ENCODE data around the gene TEX44. TPM values are rescaled to one million over a fixed set of nuclear protein-coding genes. Genes with fewer than 3 reads are reported as not detected.
A peak's percentile ranks its signal among the peaks of the same experiment; 100 is the strongest.

Gene TEX44
- total RNA-seq, 1 donor from 2014 or later: not detected

DNA sequence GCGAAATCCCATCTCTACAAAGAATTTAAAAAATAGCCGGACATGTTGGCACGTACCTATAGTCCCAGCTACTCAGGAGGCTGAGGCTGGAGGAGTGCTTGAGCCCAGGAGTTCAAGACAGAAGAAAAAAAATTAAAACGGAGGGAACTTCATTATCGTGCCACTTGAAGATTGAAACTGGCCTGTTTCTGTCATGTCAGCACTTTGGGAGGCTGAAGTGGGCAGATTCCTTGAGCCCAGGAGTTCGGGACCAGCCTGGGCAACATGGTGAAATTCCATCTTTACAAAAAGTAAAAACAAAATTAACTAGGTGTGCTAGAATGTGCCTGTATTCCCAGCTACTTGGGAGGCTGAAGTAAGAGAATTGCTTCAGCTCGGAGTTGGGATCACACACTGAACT, 3.0 kb upstream of the TEX44 start:
- Mint-ChIP-seq H3K27me3 (ENCODE audit: low read depth) (no peaks in the 10 kb centered on the region), H3K4me1 (peaks cover 7% of the 10 kb centered on the region), H3K36me3 (ENCODE audit: low read depth) (no peaks in the 10 kb centered on the region), H3K27ac (ENCODE audit: unreplicated experiment) (no peak overlapping the region), H3K4me3 (no peak overlapping the region), H3K9me3 (peaks cover 3% of the 10 kb centered on the region)
- TF ChIP-seq, protein P1, sequence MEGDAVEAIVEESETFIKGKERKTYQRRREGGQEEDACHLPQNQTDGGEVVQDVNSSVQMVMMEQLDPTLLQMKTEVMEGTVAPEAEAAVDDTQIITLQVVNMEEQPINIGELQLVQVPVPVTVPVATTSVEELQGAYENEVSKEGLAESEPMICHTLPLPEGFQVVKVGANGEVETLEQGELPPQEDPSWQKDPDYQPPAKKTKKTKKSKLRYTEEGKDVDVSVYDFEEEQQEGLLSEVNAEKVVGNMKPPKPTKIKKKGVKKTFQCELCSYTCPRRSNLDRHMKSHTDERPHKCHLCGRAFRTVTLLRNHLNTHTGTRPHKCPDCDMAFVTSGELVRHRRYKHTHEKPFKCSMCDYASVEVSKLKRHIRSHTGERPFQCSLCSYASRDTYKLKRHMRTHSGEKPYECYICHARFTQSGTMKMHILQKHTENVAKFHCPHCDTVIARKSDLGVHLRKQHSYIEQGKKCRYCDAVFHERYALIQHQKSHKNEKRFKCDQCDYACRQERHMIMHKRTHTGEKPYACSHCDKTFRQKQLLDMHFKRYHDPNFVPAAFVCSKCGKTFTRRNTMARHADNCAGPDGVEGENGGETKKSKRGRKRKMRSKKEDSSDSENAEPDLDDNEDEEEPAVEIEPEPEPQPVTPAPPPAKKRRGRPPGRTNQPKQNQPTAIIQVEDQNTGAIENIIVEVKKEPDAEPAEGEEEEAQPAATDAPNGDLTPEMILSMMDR (conservative IDR thresholded peaks at IDR 0.05): no peak
- no peak for DNase-seq (ENCODE audit: low read depth, low spot score)

DNA sequence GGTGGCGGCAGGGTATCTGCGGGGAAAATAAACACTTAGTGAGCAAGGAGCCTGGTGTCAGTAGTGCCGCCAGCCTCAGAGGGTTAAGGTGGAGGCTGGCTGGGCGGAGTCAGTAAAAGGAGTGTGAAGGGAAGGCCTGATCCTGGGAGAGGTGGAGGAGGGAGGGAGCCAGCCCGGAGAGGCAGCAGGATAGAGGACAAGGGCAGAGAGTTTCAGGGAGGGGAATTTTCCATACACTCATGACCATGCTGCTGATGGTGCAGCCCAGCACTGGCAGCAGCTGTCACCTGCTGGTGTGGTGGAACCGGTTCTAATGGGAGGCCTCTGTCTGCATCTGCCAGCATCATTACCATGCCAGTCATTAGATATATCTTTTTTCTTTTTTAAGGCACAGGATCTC, 2.0 kb upstream of the TEX44 start:
- no peak for DNase-seq (ENCODE audit: low read depth, low spot score)

DNA sequence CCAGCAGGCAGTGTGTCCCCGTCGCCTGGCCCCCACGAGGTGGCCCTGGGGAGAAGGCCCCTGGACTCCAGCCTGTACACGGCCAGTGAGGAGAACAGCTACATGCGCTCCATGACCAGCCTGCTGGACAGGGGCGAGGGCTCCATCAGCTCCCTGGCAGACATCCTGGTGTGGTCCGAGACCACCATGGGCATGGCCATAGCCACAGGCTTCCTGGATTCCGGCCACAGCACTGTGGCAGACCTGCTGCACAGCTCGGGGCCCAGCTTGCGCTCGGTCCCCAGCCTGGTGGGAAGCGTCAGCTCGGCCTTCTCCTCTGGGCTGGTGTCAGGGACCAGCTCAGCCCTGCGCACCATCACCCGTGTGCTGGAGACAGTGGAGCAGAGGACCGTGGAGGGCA, 1.0 kb downstream of the TEX44 start:
- DNase-seq (ENCODE audit: low read depth, low spot score): no peak
- Mint-ChIP-seq H3K27me3 (ENCODE audit: low read depth) (no peaks in the 10 kb centered on the region), H3K4me3 (no peak overlapping the region), H3K4me1 (peaks cover 7% of the 10 kb centered on the region), H3K9me3 (no peaks in the 10 kb centered on the region), H3K36me3 (ENCODE audit: low read depth) (no peaks in the 10 kb centered on the region), H3K27ac (ENCODE audit: unreplicated experiment) (no peak overlapping the region)
- TF ChIP-seq, protein P1 (conservative IDR thresholded peaks at IDR 0.05): no peak

More for the DNA sequence above, 2.0 kb upstream of the TEX44 start:
- no peak overlapping the region for H3K4me3 Mint-ChIP-seq
- peaks cover 7% of the 10 kb centered on the region for H3K4me1 Mint-ChIP-seq
- H3K27me3 Mint-ChIP-seq (ENCODE audit: low read depth): no peaks in the 10 kb centered on the region
- TF ChIP-seq, protein P1 (conservative IDR thresholded peaks at IDR 0.05): no peak
- peak overlapping the region; percentile 81 for H3K27ac Mint-ChIP-seq (ENCODE audit: unreplicated experiment)
- H3K36me3 Mint-ChIP-seq (ENCODE audit: low read depth): no peaks in the 10 kb centered on the region
- H3K9me3 Mint-ChIP-seq: peaks cover 3% of the 10 kb centered on the region

DNA sequence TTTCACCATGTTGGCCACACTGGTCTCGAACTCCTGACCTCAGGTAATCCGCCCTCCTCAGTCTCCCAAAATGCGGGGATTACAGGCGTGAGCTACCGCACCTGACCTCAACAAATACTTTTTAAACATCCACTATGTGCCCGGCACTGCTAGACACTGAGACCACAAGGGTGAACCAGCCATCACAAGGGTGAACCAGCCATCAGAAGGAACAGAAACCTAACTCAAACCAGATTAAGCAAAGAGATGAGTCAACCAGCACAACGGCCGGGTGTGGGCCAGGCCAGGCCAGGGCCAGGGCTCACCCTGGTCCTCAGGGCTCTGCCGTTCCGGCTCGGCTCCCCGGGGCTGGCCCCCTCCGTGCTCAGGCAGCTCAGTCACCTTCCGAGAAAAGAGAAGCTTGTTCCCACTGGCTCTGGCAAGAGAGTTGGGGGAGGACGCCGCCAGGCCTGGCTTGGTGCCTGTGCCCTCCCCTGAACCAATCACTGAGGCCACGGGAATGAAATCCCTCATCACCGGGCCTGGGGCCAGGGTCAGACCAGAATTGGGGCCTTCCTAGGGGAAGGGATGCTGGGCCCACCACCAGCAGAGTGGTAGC, 4.4 kb downstream of the TEX44 start:
- TF ChIP-seq, protein P1 (conservative IDR thresholded peaks at IDR 0.05): no peak
- H3K27me3 Mint-ChIP-seq (ENCODE audit: low read depth): no peaks in the 10 kb centered on the region
- no peak for DNase-seq (ENCODE audit: low read depth, low spot score)
- H3K4me1 Mint-ChIP-seq: peaks cover 10% of the 10 kb centered on the region
- no peak overlapping the region for H3K27ac Mint-ChIP-seq (ENCODE audit: unreplicated experiment)
- H3K9me3 Mint-ChIP-seq: no peaks in the 10 kb centered on the region
- H3K36me3 Mint-ChIP-seq (ENCODE audit: low read depth): no peaks in the 10 kb centered on the region
- no peak overlapping the region for H3K4me3 Mint-ChIP-seq

DNA sequence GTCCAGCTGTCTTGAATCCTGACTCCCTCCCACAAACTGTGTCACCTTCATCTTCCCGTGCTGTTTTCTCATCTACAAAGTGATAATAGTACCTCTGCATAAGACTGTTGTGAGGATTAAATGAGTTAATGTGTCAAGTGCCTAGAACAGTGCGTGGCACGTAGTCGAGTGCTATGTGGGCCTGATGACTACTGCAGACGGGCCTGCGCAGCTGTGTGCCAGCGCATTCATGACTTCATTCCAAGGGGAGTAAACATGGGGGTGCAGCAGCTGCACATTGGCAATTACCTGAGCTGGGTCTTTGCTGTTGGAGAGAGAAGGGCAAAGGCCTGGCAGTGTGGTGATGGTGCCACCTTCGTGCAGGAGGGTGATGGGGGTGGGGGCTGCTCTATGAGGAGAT, 5.0 kb downstream of the TEX44 start:
- Mint-ChIP-seq H3K27ac (ENCODE audit: unreplicated experiment) (no peak overlapping the region), H3K36me3 (ENCODE audit: low read depth) (no peaks in the 10 kb centered on the region), H3K4me3 (no peak overlapping the region), H3K27me3 (ENCODE audit: low read depth) (no peaks in the 10 kb centered on the region), H3K9me3 (no peaks in the 10 kb centered on the region), H3K4me1 (peaks cover 10% of the 10 kb centered on the region)
- DNase-seq (ENCODE audit: low read depth, low spot score): no peak
- TF ChIP-seq, protein P1 (conservative IDR thresholded peaks at IDR 0.05): no peak
